OCI-LY3 (cell line): ENCODE data around the gene FLII.

Experiments
- CTCF ChIP-seq: fragments of 200-600, 300-600 bp; sonication (generic); IDR thresholded peaks from 2 replicates; pipeline ENCODE4 v1.5.1; 2014; ENCODE audit warnings: antibody characterized with exemption, low read length, low read depth
- EZH2phosphoT487 ChIP-seq: fragments of 200-600 bp; shearing (Covaris generic); IDR thresholded peaks from 2 replicates; pipeline ENCODE4 v1.6.1; 2018; ENCODE audit warnings: antibody characterized with exemption, mixed run types, low read depth

- TF ChIP-seq CTCF: no peak
- TF ChIP-seq EZH2phosphoT487: no peak
Observed at GRCh38 chr17:18198530-18198929, 60.0 kb downstream of the FLII start.
